Epithelial cell of proximal tubule (primary cell): ENCODE results near the gene DNAJB12. TPM values are rescaled to one million over a fixed set of nuclear protein-coding genes. Genes with fewer than 3 reads are reported as not detected.

Experiments
- DNase-seq: peaks from one replicate; pipeline ENCODE4 v3.0.0-alpha.2; 2011; ENCODE audit warnings: low read depth
- H3K4me3 ChIP-seq: 2 replicates; pipeline ENCODE4 v1.5.1; 2011; ENCODE audit warnings: low read depth, mild to moderate bottlenecking, low read length
- total RNA-seq: library from RNA; depleted of rRNA; stranded (reverse); fragments of >200 nt; gene quantifications from 2 replicates; pipeline ENCODE4 v1.2.3, GENCODE V29; 2015
- TF ChIP-seq, protein P1 (sequence below): conservative IDR thresholded peaks from 2 replicates; pipeline ENCODE4 v1.5.1; 2012; ENCODE audit warnings: low read depth, mild to moderate bottlenecking, low read length

The DNAJB12 gene
- total RNA-seq, 1 donor from 2014 or later = 25.0 TPM

DNA sequence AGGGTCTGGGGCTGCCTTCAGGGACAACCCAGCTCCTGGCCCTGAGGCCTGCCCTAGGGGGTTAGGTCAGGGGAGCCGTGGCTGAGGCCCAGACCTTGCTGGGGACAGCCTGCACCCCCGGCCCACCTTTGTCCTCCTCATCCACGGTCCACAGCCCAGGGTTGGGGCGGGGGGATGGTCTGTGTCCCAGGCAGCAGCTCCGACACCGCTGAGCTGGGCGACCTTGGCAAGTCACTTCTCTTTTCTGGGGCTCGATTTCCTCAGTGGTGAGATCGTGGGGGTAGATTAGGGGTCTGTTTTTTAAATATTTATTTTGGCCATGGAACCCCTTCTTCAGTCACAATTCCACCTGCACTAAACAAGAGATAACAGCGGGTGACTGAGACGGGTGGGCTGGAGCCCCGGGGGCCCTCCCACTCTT, 30.9 kb downstream of the DNAJB12 start:
- H3K4me3 ChIP-seq = no peak overlapping the region
- TF ChIP-seq, protein P1, sequence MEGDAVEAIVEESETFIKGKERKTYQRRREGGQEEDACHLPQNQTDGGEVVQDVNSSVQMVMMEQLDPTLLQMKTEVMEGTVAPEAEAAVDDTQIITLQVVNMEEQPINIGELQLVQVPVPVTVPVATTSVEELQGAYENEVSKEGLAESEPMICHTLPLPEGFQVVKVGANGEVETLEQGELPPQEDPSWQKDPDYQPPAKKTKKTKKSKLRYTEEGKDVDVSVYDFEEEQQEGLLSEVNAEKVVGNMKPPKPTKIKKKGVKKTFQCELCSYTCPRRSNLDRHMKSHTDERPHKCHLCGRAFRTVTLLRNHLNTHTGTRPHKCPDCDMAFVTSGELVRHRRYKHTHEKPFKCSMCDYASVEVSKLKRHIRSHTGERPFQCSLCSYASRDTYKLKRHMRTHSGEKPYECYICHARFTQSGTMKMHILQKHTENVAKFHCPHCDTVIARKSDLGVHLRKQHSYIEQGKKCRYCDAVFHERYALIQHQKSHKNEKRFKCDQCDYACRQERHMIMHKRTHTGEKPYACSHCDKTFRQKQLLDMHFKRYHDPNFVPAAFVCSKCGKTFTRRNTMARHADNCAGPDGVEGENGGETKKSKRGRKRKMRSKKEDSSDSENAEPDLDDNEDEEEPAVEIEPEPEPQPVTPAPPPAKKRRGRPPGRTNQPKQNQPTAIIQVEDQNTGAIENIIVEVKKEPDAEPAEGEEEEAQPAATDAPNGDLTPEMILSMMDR = no peak
- no peak for DNase-seq

DNA sequence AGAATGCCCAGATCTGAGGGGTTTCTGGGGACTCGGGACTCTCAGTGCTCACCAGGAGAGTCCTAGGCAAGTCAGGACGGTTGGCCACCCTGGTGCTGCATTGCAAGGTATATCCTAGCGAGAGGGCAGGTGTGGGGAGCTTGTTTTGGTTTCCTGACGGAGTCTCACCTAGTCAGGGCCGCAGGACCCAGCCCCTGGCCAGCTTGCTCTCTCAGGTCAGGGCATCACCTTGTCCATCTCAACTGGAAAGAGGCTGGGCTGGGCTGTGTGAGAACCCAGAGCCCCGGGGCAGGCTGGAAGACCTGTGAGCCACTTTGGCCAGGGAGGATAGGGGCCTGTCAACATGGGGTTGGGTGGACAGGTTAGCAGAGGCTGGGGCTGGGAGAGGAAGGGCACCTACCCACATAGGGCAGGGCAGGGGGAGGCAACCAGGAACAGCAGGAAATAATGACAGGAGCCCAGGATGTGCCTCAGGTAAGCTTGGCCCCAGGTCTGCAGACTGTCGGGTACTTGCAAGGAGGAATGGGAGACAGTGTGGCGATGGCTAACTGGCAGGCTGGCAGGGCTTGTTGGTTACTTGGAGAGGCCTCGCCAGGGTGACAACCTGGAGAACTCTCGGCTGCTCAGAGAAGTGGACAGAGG, 31.5 kb downstream of the DNAJB12 start:
- no peak overlapping the region for H3K4me3 ChIP-seq
- DNase-seq = no peak
- TF ChIP-seq, protein P1 = no peak

GRCh38 chr10:72322280-72323058, 32.2 kb downstream of the DNAJB12 start:
- DNase-seq = no peak
- no peak overlapping the region for H3K4me3 ChIP-seq
- TF ChIP-seq, protein P1 = no peak

- TF ChIP-seq, protein P1 = no peak
- DNase-seq = no peak
- H3K4me3 ChIP-seq = no peak overlapping the region
Measured at GRCh38 chr10:72322030-72322279, 32.8 kb downstream of the DNAJB12 start.

GRCh38 chr10:72321248-72322029, 33.3 kb downstream of the DNAJB12 start:
- DNase-seq = no peak
- TF ChIP-seq, protein P1 = no peak
- H3K4me3 ChIP-seq = peak overlapping the region; percentile 8

DNA sequence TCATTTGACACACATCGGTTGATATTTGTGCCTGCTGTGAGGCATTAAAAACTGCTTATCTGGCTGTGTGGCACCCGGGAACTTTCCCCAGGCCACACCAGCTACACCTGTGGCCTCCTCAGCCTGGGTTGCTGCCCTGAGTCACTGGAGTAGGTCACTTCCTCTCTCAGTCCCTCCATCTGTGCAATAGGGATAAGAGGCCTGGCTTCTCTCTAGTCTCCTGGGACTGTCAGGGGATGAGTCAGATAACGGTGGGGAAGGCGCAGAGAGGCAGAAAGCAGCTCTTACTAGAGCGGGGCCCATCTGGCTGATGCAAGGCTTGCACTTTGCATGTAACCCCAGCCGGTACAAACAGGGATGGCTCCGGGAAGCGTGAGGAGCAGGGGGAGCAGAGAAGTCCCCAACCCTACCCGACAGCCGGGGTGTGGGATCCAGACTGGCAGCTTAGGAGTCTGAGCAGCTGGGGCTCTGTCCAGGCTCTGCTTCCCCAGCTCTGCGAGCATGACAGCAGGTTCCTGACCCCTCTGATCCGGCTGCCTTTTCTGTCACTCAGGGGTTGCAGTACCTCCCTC, 34.0 kb downstream of the DNAJB12 start:
- TF ChIP-seq, protein P1 = no peak
- DNase-seq = no peak
- peak overlapping the region; percentile 8 for H3K4me3 ChIP-seq
